NCI-H2081 treated with DMSO at 0.1 percent for 48 hours (cell line): Measurements from ENCODE around the gene TTC39B.
"Not testable (repeated sequence)": the region's sequence is repeated elsewhere in the genome, so short reads cannot be mapped to it uniquely, and the experiment has no call there.

Experiments used
- DNase-seq: peaks from one replicate; lab custom pipeline; 2025; lab: John Stamatoyannopoulos, UW

The TTC39B gene

DNA sequence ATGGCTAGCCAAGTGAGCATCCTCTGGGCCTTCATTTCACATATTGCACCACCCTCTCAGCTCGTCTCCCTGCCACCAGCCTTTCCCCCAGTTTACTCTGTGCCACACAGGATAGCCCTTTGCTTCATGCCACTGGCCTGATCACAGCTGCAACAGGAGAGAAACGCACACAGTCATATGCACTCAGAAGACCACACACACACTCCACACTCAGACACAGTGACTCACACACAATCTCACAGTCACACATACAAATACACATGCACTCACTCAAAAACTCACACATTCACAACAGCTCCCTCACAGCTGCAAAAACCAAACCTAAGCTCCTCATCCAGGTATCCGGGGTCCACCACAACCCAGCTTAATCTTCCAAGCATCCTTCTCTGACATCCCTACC is 38.7 kb downstream of the TTC39B start:
- no peak for DNase-seq

DNA sequence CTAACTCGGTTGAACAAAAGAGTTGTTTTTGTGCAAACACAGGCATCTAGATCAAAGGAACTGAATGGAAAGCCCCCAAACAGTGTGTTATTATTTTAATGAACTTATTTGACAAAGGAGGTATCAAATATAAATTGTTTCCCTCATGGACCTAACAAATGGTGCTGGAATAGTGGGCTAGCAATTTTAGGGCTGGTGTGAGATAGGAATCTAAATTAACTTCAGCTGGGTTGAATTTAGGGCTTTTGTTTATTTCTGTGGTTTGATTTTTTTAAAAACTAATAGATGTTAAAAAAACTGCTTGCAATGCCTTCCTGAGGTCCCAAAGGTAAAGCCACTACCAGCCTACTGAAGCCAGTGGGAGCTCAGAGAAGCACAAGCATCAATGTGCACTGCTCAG is 42.1 kb downstream of the TTC39B start:
- no peak for DNase-seq

DNA sequence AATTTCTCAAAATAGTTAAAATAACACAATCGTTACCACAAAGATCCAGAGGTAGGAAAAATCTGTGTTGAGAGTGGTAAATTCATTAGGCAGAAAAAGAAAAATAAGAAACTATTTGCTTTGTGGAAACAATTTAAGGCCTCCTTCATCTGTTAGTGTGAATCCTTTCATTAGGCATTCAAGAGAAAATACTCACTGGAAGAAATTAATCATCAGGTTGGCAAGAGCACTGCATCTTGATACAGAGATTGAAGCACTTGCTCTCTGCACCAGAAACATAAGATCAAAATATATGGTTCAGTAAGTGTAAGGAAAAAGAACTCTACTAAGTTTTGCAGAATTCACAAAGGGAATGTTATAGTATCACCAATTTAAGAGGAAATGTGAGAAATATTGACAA is 44.4 kb downstream of the TTC39B start:
- no peak for DNase-seq

DNA sequence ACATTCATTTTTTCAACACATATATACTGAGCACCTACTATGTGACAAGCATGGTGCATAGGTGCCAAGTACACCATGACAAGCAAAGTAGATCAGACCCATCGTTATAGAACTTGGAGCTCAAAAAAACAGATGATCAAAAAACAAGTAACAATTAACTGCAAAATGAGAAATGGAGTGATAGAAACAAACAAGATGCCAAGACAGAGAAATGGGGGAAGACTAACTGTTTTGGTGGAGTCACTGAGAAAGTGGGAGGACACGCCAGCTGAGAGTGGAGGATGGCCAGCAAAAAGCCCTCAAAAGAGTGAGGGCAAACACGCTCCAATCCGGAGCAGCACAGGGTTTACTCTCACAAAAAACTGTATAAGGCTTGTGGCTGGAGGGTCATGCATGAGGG is 50.6 kb downstream of the TTC39B start:
- DNase-seq: no peak

DNA sequence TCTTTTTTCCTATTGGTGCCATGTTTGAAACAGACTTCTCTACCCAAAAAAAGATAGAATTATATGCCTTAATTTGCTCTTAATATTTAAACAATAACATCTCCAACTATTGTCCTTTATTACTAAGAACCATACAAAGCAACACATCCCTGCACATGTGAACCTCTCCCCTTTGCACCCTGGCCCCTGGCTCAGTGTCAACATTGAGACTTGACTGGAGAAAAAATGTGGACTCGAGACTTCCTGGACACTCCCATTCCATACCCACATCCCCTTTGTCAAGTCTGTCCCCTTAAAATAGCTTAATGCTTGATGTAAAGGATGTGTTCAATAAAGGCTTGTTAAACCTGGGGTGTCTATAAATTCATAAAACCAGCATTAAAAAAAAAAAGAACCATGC is 53.2 kb downstream of the TTC39B start:
- no peak for DNase-seq

DNA sequence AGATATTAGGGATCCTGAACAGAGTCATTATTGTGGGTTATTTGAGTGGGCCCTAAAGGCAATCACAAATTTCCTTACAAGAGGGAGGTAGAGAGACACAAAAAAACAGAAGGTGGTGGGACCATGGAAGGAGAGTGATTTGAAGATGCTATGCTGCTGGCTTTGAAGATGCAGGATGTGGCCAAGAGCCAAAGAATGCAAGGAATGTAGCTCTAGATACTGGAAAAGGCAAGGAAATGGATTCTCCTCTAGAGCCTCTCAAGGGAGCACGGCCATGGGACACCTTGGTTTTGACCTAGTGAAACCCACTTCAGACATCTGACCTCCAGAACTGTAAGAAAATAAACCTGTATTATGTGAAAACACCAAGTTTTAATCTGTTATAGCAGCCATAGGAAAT is 53.8 kb downstream of the TTC39B start:
- no peak for DNase-seq

DNA sequence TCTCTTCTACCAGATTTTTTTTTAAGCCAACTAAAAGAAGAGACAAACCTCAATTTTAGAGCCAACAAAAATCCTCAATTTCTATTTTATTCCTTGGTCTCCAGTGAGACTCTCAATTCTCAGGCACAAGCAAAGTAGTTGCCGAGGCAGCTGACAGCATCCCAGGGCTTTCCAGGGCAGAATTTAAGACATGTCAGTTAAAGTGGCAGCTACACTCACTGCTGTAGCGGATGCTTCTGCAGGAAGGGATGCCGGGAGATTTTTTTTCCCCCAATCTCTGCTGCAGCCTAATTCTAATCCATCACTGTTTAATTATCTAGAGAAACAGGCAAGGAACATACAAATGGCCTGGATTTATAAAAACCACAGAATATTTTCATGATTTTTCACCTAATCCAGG is 57.0 kb downstream of the TTC39B start:
- DNase-seq: no peak

DNA sequence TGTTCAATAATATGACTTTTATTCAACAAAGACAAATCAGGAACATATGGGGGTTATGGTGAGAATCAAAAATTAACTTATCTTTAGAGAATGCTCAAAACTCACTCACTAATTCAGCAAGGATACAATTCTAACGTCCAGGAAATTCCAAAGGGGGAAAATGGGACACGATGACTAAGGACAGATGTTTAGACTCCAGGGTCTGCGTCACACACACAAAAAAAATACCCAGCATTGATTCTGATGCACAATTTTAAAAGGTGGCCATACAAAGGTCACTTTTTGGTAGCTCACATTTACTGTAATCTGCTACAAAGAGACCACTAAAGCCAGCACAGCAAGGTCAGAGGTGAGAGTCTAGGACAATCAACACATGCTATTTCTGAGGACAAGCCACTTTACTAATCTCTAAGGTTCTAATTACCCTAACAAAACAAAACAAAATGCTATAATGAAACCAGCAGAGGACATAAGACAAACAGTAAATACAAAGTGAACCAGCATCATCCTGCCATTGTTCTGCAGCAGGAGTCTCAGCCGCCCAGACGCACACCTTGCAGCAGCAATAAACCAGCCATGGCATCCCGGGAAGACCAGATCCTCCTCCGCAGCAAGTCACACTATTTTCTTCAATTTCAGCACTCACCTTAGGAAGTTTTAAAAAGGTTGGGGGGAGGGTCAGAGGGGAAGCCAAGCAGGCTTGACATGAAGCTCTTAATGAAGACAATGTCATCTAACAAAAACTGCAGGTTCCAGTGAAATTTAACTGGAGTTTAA is 57.8 kb downstream of the TTC39B start:
- no peak for DNase-seq

DNA sequence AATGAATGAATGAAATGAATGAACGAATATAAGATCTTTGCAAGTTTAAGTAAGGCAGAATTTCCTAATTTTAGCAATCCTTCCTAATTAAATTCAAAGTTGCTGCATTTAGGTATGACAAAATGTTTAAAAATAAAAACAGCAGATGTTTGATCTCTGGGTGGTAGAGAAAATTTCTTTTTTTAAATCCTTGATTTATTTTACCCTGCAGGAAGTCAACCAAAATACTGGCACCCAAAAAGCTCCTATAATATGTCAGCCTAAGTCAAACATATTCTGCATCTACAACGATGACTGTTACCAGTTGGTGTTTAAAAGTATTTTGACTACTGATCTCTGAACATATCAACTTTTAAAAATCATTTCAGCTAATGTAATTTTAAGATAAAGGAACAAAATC is 58.4 kb downstream of the TTC39B start:
- DNase-seq: no peak

DNA sequence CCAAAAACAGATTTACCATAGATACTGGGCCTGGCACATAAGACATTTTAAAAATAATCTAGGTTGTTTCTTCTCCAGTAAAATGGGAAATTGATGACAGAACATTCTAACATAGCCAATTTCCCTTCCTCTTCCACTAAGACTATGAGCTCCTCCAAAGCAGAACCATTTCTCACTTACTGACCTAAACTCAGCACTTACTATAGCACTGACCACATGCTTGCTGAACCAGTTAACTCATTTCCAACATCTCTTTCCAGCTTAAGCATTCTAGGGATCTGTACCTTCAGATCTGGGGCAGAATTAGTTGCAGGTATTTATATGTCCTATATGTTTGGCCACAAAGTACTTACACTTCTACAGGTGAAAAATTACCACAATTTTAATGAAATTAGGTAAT is 58.9 kb downstream of the TTC39B start:
- no peak for DNase-seq

DNA sequence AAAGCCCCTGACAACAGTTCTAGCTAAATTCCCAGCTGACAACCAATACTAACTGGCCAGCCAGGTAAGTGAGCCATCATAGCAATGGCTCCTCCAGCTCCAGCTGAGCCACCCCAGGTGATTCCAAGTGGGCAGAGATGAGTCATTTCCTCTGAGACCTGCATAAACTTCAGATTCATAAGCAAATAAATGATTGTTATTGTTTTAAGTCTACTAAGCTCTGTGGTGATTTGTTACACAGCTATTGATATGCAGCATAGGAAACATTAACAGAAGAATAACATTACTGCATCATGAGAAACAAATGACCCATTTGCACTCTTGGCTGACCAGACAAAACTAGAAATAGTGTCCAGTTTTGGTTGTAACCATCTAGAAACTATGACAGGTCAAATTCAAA is 60.3 kb downstream of the TTC39B start:
- no peak for DNase-seq

DNA sequence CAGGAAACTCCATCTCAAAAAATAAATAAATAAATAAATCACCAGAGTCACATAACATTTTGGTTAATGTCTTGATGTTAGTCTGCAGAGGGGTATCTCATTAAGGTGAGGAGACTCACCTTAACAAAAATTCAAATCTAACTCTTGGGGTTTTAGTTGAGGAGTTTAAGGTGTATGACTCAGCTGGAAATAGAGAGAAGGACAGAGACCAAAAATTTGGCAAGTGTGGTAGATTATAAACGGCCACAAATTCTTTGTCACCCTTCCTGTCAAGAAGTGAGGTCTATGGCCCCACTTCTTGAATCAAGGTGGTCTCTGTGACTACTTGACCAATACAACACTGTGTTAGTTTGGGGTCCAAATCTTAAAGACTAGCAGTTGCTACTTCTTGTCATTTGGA is 60.8 kb downstream of the TTC39B start:
- DNase-seq: no peak

DNA sequence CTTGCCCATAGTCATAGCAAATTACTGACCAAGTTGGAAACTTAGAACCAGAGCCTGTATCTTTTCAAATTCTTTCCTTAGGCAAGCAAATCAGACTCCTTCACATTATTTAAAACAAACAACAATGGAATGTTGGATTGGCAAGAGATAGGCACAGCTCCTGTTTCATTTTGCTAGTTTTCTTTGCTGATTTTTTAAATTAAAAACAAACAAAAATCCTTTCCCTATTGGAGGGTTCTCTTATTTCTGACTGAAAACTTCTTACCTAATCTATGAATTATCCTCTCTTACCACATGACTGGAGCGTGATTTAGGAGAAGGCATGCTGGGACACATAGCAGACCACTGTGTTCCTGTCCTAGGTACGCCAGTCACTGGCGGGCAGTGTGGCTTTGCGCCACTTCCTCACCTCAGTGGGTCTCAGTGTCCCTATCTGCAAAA is 63.0 kb downstream of the TTC39B start:
- no peak for DNase-seq

DNA sequence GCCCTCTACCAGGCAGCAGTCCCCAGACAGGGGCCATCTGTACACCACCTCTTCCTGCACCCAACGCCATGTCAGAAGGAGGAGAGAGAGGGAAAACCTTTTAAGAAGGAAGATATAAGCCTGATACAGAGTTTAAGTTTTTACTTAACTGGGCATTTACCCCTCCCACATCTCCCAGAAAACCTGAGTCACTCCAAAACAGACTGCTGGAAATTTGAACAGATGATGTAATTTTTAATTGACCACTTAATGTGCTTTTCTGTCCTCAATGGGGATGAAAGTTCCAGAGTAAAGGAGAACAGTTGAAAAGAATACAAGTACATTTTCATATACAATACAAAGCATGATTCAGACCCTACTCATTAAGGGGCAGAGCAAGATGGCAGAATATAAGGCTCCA is 63.9 kb downstream of the TTC39B start:
- no peak for DNase-seq

DNA sequence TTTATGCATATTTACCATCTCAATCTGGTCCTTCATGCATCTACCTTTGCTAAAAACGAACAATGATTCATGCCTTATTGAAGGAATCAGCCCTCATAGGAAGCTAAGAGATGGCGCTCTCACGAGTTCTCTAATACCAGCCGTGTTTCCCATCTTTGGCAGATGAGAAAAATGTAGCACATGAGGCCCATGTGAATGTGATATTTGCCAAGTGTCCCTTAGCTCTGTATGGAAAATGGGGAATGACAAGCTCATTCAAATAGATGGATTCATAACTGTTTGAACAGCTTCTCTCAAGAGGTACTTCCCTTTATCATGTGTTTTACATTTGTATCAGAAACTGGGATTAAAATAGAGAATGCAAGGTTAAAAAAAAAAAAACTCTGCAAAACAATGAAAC is 66.1 kb downstream of the TTC39B start:
- DNase-seq: no peak

DNA sequence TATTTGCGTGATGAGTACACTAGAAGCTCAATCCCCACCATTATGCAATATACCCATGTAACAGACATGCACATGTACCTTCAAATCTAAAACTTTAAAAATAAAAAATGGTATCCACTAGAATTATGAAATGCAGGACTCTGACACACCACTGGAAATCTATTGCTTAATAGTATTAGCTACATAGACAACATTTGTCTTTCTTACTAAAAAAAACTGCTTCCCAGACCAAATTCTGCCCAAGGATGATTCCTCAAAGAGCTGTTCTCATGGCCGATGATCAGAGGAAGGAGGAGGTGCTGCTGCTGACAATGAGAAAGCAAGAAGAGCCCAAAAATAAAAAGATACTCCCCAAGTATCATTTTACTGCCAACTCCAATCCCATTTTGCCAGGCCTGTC is 67.2 kb downstream of the TTC39B start:
- DNase-seq: no peak

DNA sequence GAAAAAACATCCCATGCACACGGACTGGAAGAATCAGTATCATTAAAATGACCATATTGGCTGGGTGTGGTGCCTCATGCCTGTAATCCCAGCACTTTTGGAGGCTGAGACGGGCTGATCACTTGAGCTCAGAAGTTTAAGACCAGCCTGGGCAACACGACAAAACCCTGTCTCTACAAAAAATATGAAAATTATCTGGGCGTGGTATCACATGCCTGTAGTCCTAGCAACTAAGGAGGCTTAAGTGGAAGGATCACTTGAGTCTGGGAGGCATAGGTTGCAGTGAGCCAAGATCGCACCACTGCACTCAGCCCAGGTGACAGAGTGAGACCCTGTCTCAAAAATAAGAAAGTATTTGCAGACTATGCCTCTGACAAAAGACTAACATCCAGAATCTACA is 68.4 kb downstream of the TTC39B start:
- DNase-seq: no peak

DNA sequence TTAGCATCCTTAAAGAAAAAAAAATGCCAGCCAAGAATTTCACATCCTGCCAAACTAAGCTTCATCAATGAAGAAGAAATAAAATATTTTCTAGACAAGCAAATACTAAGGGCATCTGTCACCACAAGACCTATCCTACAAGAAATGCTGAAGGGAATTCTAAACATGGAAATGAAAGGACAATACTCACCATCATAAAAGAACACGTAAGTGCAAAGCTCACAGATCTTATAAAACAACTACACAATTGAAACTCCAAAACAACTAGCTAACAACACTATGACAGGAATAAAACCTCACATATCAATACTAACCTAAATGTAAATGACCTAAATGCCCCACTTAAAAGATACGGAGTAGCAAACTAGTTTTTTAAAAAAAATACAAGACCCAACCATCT is 71.4 kb downstream of the TTC39B start:
- DNase-seq: no peak

DNA sequence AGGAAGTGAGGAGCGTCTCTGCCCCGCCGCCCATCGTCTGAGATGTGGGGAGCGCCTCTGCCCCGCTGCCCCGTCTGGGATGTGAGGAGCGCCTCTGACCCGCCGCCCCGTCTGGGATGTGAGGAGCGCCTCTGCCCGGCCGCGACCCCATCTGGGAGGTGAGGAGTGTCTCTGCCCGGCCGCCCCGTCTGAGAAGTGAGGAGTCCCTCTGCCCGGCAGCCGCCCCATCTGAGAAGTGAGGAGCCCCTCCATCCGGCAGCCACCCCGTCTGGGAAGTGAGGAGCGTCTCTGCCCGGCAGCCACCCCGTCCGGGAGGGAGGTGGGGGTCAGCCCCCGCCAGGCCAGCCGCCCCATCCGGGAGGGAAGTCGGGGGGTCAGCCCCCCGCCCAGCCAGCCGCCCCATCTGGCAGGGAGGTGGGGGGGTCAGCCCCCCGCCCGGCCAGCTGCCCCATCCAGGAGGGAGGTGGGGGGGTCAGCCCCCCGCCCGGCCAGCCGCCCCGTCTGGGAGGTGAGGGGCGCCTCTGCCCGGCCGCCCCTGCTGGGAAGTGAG is 73.0 kb downstream of the TTC39B start:
- not testable (repeated sequence) for DNase-seq

DNA sequence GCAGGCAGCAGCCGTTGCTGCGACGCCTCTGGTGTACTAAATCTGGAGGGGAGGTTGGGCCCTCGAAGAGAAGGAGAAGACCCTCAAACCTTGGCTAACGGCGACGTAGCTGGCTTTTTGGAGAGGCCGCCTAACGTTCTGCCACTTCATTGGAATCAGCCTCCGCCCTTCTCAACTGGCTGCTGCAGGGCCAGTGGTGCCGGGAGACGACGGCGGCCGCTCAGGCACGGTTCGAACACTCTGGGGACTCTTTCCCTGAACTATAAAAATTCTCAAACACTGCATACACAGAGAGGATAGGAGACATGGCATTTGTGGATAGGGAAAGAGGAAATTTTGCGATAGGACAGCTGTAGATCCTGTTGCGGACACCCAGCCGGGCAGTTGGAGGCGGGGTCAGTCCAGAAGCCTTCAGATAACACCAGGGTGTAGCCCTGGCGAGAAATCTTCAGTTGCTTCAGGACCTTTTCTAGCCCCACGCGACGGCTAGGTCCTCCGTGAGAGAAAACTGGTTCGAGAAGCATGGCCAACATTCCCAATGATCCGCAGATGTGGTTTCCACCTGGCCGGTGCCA is 74.2 kb downstream of the TTC39B start:
- DNase-seq: not testable (repeated sequence)

DNA sequence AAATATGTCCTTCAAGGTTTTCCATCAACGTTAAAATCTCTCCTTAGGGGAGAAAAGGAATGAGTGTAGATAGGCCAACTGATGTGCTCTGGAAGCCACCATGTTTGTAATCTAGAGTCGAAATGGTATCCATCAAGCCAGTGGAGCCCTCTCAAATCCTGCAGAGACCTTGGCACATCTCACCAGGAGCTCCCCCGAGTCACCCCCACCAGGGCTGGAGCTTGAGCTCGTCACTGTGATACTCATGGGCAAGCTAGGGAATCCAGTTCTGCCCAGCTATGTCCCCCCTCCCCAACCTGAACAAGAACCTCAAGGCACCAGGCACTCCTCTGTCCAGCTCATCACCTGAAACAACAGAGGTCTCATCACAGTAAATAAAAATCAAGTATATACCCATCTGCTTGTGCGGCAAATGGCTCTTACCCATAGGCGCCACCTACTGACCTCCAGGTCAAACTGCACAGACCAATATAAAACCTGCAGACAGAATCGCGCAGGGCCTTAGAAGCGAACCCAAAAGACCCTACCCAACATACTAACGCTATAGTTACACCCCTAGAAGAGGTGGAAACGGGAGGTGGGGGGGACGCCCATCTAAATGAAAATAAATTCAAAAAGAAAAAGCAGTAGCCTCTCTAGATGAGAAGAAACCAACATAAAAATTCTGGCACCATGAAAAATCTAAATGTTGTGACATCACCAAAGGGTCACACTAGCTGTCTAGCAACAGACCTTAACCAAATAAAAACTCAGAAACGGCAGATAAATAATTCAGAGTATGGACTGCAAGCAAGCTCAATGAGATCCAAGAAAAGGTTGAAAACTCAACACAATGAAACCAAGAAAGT is 75.0 kb downstream of the TTC39B start:
- DNase-seq: no peak

DNA sequence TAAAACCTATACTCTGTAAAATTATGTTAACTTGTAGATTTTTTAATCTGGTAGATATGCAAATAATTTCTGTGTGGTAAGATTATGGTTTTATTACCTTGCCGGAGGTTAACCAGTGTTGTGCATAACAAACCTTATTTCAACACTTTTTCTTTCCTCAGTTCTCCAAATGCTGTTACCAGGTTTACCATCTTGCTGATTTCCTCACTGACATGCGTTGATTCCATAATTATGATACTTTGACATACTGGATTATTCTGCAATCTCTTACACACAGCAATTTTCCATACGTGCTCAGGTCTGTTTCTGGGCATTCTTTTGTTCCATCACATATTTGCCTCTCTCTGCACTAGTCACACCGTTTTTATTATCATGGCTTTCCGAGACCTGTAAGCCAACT is 77.6 kb downstream of the TTC39B start:
- no peak for DNase-seq

DNA sequence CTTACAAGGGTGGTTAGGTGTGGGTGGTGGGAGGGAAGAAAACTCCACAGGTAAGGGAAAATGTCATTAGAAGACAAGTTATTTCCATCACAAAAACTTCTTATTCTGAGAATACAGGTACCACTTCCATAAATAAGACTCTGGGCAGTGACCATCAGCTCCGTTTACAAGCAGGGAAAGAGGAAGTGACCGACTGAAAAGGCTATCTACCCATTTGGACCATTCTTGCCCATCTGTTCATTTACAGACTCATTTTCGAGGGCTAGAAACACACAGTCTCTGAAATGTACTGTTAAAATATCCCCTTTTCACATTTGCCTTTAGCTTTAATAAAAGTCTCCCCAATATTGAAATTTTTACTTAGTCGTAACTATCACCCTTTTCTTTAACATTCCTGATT is 79.5 kb downstream of the TTC39B start:
- DNase-seq: no peak
